H1 (cell line): ENCODE measurements around the gene UQCC5. TPM values are rescaled to one million over a fixed set of nuclear protein-coding genes. Genes with fewer than 3 reads are reported as not detected.
"Not testable (repeated sequence)": the region's sequence is repeated elsewhere in the genome, so short reads cannot be mapped to it uniquely, and the experiment has no call there.

Experiments used
- CTCF ChIA-PET: fragments of 300-600 bp; sonication (Branson Sonifier 250); formaldehyde crosslinking; loops from one replicate; lab custom pipeline; 2021; ENCODE audit not compliant: partially characterized antibody; lab: Charles Lee
- POLR2A ChIA-PET: fragments of 300-600 bp; sonication (Branson Sonifier 250); formaldehyde crosslinking; loops from one replicate; lab custom pipeline; 2021; ENCODE audit warnings: inconsistent platforms; ENCODE audit not compliant: partially characterized antibody; lab: Charles Lee
- DNase-seq, 2 experiments: peaks; one replicate each; pipeline versions ENCODE4 v3.0.0 to v3.0.0-alpha.2; 2010 to 2022; ENCODE audit warnings: low spot score in 2 of 2, low read depth in 1 of 2, mixed read lengths in 1 of 2
- FAIRE-seq: peaks from 2 replicates; lab custom pipeline; 2011; peaks lifted over from hg19 to GRCh38; lab: Jason Lieb, UNC
- H2AFZ ChIP-seq: 2 replicates; pipeline ENCODE4 v1.8.1; 2012; ENCODE audit warnings: low read length, inconsistent platforms
- H2AK5ac ChIP-seq: 2 replicates; pipeline ENCODE4 v1.6.1; 2013; ENCODE audit warnings: low read depth, low read length
- H2BK120ac ChIP-seq: replicated peaks from 2 replicates; pipeline ENCODE3; 2013; ENCODE audit warnings: low read depth, low read length, inconsistent platforms
- H2BK12ac ChIP-seq: 2 replicates; pipeline ENCODE4 v1.6.1; 2013; ENCODE audit warnings: low read depth, low read length
- H2BK15ac ChIP-seq: 2 replicates; pipeline ENCODE4 v1.6.1; 2013; ENCODE audit warnings: low read length
- H2BK20ac ChIP-seq: 2 replicates; pipeline ENCODE4 v1.6.1; 2013; ENCODE audit warnings: low read length
- H2BK5ac ChIP-seq: 2 replicates; pipeline ENCODE4 v1.6.1; 2013; ENCODE audit warnings: low read depth, low read length
- H3K14ac ChIP-seq: 2 replicates; pipeline ENCODE4 v1.6.1; 2013; ENCODE audit warnings: inconsistent platforms; ENCODE audit not compliant: insufficient read length
- H3K18ac ChIP-seq: 2 replicates; pipeline ENCODE4 v1.6.1; 2013; ENCODE audit warnings: low read length; ENCODE audit errors: extremely low read depth
- H3K23ac ChIP-seq: 2 replicates; pipeline ENCODE4 v1.6.1; 2013; ENCODE audit warnings: inconsistent platforms; ENCODE audit not compliant: insufficient read length
- H3K23me2 ChIP-seq: 2 replicates; pipeline ENCODE4 v1.6.1; 2013; ENCODE audit warnings: low read depth, low read length
- H3K27ac ChIP-seq: 2 replicates; pipeline ENCODE4 v1.6.1; 2011; ENCODE audit warnings: low read depth, low read length, inconsistent platforms
- H3K27me3 ChIP-seq, 4 experiments: replicated peaks in 1 of 4; 1 replicate in 1 of 4; 2 replicates in 3 of 4; pipeline versions ENCODE4 v1.6.1 to v1.8.1; 2011 to 2013; ENCODE audit warnings: low read length in 3 of 4, mild to moderate bottlenecking in 3 of 4, inconsistent platforms in 2 of 4, mixed read lengths in 2 of 4, moderate library complexity in 1 of 4; ENCODE audit not compliant: control insufficient read depth in 3 of 4, insufficient read depth in 3 of 4; ENCODE audit errors: extremely low read depth in 1 of 4
- H3K36me3 ChIP-seq, 4 experiments: 2 replicates each; pipeline versions ENCODE4 v1.6.1 to v1.8.1; 2011 to 2013; ENCODE audit warnings: mild to moderate bottlenecking in 4 of 4, low read length in 3 of 4, moderate library complexity in 2 of 4, control low read depth in 1 of 4, inconsistent platforms in 1 of 4; ENCODE audit not compliant: insufficient read depth in 4 of 4, control insufficient read depth in 2 of 4
- H3K4ac ChIP-seq: replicated peaks from 2 replicates; pipeline ENCODE3; 2013; ENCODE audit warnings: low read length, low read depth, mixed read lengths, inconsistent platforms; ENCODE audit not compliant: insufficient read length
- H3K4me1 ChIP-seq, 4 experiments: replicated peaks in 1 of 4; 1 replicate in 1 of 4; 2 replicates in 3 of 4; pipeline versions ENCODE4 v1.6.1 to v1.8.1; 2011 to 2013; ENCODE audit warnings: low read length in 3 of 4, inconsistent platforms in 2 of 4, mixed read lengths in 1 of 4; ENCODE audit not compliant: insufficient read depth in 4 of 4, control insufficient read depth in 3 of 4
- H3K4me2 ChIP-seq, 2 experiments: 2 replicates each; pipeline versions ENCODE4 v1.6.1 to v1.8.1; 2011 to 2013; ENCODE audit warnings: low read depth in 2 of 2, low read length in 2 of 2, control low read depth in 1 of 2, inconsistent platforms in 1 of 2, mild to moderate bottlenecking in 1 of 2; ENCODE audit not compliant: insufficient read depth in 1 of 2
- H3K4me3 ChIP-seq, 4 experiments: fragments of 200-600, 300-600 bp in 1 of 4; sonication (generic), shearing (Covaris generic), sonication (Bioruptor Twin) in 1 of 4; 2 replicates each; pipeline versions ENCODE4 v1.5.1 to v1.8.1; 2011 to 2016; ENCODE audit warnings: low read length in 4 of 4, low read depth in 3 of 4, control low read depth in 2 of 4, inconsistent platforms in 2 of 4, mild to moderate bottlenecking in 2 of 4, mixed read lengths in 1 of 4, moderate library complexity in 1 of 4; ENCODE audit not compliant: insufficient read depth in 2 of 4; ENCODE audit errors: extremely low read depth in 1 of 4
- H3K56ac ChIP-seq: replicated peaks from 2 replicates; pipeline ENCODE3; 2013; ENCODE audit warnings: low read depth, mild to moderate bottlenecking, mixed read lengths, low read length, inconsistent platforms; ENCODE audit not compliant: insufficient read length
- H3K79me1 ChIP-seq: 2 replicates; pipeline ENCODE4 v1.6.1; 2013; ENCODE audit warnings: low read depth, low read length, control low read depth
- H3K79me2 ChIP-seq, 2 experiments: 2 replicates each; pipeline versions ENCODE4 v1.6.1 to v1.8.1; 2012 to 2013; ENCODE audit warnings: low read length in 2 of 2, mild to moderate bottlenecking in 2 of 2, inconsistent platforms in 1 of 2; ENCODE audit not compliant: insufficient read depth in 2 of 2, control insufficient read depth in 1 of 2
- H3K9ac ChIP-seq, 4 experiments: replicated peaks in 1 of 4; 1 replicate in 1 of 4; 2 replicates in 3 of 4; pipeline versions ENCODE4 v1.6.1 to v1.8.1; 2011 to 2013; ENCODE audit warnings: low read depth in 3 of 4, low read length in 3 of 4, control low read depth in 2 of 4, mild to moderate bottlenecking in 2 of 4, moderate library complexity in 2 of 4, inconsistent platforms in 1 of 4; ENCODE audit errors: extremely low read depth in 1 of 4
- H3K9me3 ChIP-seq, 2 experiments: 2 replicates each; pipeline versions ENCODE4 v1.6.1 to v1.8.1; 2012 to 2013; ENCODE audit warnings: mild to moderate bottlenecking in 2 of 2, moderate library complexity in 2 of 2, control low read depth in 1 of 2, inconsistent platforms in 1 of 2, low read depth in 1 of 2, low read length in 1 of 2, mixed read lengths in 1 of 2; ENCODE audit not compliant: insufficient read depth in 2 of 2
- H4K20me1 ChIP-seq, 2 experiments: replicated peaks in 1 of 2; 2 replicates each; pipeline versions ENCODE3 to v1.8.1; 2011 to 2013; ENCODE audit warnings: inconsistent platforms in 2 of 2, low read length in 2 of 2, mild to moderate bottlenecking in 1 of 2; ENCODE audit not compliant: insufficient read depth in 2 of 2, control insufficient read depth in 1 of 2
- H4K5ac ChIP-seq: 2 replicates; pipeline ENCODE4 v1.6.1; 2013; ENCODE audit warnings: low read length, low read depth, mixed read lengths, inconsistent platforms; ENCODE audit not compliant: insufficient read length
- H4K8ac ChIP-seq: 2 replicates; pipeline ENCODE4 v1.8.0; 2013; ENCODE audit warnings: mild to moderate bottlenecking, moderate library complexity, low read length, inconsistent platforms; ENCODE audit not compliant: insufficient read depth; ENCODE audit errors: extremely low read depth
- H4K91ac ChIP-seq: replicated peaks from 2 replicates; pipeline ENCODE3; 2013; ENCODE audit warnings: low read length, mixed read lengths, inconsistent platforms; ENCODE audit not compliant: insufficient read length
- CHD2 ChIP-seq: IDR thresholded peaks from 2 replicates; pipeline ENCODE4 v1.6.1; 2012; ENCODE audit warnings: low read length, improper control_type of control experiment
- SP4 ChIP-seq: IDR thresholded peaks from 2 replicates; pipeline ENCODE4 v1.6.1; 2012; ENCODE audit warnings: low read length, inconsistent platforms
- WGBS, 2 experiments: shearing (Covaris generic) in 1 of 2; methylation state at CpG; one replicate each; pipeline versions ENCODE4 v1.1.6 to v1.1.7; 2013 to 2015; ENCODE audit warnings: low lambda C conversion rate in 2 of 2, mixed read lengths in 2 of 2, inconsistent platforms in 1 of 2, low coverage in 1 of 2, missing lambda C conversion rate in 1 of 2; ENCODE audit not compliant: insufficient replicate concordance in 2 of 2, insufficient coverage in 1 of 2, insufficient read length in 1 of 2; ENCODE audit errors: extremely low coverage in 1 of 2, missing lambda C conversion rate in 1 of 2; 5-methylcytosine and 5-hydroxymethylcytosine counted together
- polyA plus RNA-seq, 7 experiments: library from polyadenylated mRNA; depleted of rRNA in 3 of 7; stranded (reverse) in 5 of 7; unstranded in 2 of 7; fragments of >200 nt in 5 of 7; fragments of 200-250 nt in 2 of 7; gene quantifications; 1 replicate in 5 of 7; 2 replicates in 1 of 7; 4 replicates in 1 of 7; pipeline versions ENCODE4 v1.2.1 to v1.2.3, GENCODE V29; 2011 to 2013; ENCODE audit warnings: missing spikeins in 2 of 7, mixed read lengths in 2 of 7
- total RNA-seq: library from RNA; stranded (reverse); fragmentation: NEBNext Ultra II Directional; extraction: Animal tissue kit (Norgen Biotek cat#: 25700); gene quantifications from 2 replicates; pipeline ENCODE4 v1.2.1, GENCODE V29; 2021
- TF ChIP-seq, protein P1 (sequence below): IDR thresholded peaks from 2 replicates; pipeline ENCODE4 v1.6.1; 2012; ENCODE audit warnings: low read length, inconsistent platforms

Gene UQCC5
- total and polyA plus RNA-seq, 2 of the 8 experiments (the other 6 are each of a cell fraction or from before 2014, with no cell fraction given) = 35.0 to 37.7 TPM

DNA sequence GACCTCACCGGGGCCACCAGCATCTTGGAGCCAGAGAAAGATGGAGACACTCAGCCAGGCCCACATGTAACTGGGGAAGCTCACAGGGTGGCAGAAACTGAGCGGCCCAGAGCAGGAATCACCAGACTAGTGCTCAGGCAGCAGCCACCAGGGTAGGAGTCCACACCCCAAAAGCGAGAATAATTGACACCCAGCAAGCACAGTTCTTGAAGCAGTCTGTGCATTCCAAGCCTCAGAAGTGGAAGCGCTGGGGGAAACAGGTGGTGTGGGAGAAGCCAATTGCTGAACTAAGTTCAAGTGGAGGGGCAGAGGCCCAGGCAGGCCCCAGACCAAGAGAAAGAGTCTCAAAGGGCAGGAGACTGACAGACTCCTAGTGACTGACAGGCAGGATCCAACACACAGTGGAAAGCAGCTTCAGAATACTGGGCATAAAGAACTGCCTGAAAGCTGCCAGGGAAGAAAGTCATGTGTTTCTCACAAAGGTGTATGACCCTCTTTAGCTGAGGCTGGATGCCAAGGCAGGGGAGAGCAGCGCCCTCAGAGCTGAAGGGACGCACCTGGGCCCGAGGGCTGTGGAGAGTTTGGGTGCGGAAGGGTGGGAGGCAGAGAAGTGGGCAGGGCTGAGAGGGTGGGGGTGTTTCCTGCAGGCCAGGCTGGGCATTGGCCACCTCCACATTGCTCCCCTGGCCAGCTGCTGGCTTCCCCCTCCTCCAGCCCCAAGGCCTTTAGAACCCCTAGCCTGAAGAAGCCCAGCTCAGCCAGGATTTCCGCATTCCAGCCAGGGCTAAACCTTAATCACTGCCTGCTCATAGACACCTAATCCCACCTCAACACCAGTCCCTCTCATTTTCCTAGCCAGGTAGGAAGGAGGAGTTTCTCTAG lies 10.5 kb upstream of the UQCC5 start (continued):
- TF ChIP-seq, protein P1, sequence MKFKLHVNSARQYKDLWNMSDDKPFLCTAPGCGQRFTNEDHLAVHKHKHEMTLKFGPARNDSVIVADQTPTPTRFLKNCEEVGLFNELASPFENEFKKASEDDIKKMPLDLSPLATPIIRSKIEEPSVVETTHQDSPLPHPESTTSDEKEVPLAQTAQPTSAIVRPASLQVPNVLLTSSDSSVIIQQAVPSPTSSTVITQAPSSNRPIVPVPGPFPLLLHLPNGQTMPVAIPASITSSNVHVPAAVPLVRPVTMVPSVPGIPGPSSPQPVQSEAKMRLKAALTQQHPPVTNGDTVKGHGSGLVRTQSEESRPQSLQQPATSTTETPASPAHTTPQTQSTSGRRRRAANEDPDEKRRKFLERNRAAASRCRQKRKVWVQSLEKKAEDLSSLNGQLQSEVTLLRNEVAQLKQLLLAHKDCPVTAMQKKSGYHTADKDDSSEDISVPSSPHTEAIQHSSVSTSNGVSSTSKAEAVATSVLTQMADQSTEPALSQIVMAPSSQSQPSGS = no peak
- TF ChIP-seq CHD2 (no peak), SP4 (no peak)

DNA sequence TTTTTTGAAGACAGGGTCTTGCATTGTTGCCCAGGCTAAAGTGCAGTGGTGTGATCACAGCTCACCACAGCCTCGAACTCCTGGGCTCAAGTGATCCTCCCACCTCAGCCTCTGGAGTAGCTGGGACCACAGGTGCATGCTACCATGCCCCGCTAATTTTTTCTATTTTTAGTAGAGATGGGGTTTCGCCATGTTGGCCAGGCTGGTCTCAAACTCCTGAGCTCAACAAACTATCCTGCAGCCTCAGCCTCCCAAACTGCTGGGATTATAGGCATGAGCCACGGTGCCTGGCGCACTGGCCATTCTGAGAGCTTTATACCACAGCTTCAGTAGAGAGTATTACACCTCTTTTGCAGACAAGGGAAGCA lies 9.8 kb upstream of the UQCC5 start:
- not testable (repeated sequence) for H3K4me3 ChIP-seq, H3K27me3 ChIP-seq, H3K56ac ChIP-seq, H3K18ac ChIP-seq, H4K91ac ChIP-seq, H3K14ac ChIP-seq, H2AFZ ChIP-seq, H2BK5ac ChIP-seq, H3K9me3 ChIP-seq, H3K27ac ChIP-seq, H3K23me2 ChIP-seq, H3K9ac ChIP-seq, H3K4ac ChIP-seq, H3K4me2 ChIP-seq, H2BK120ac ChIP-seq, FAIRE-seq, H2BK20ac ChIP-seq, H4K5ac ChIP-seq, DNase-seq, H3K4me1 ChIP-seq, H2AK5ac ChIP-seq, H2BK12ac ChIP-seq, H2BK15ac ChIP-seq, H3K23ac ChIP-seq, H4K8ac ChIP-seq
- POLR2A ChIA-PET = interaction anchor here (0.6 to 2.0 kb wide), 6 partner anchors 10 to 306 kb away, joined by 3 to 7 read pairs (median 5); partner anchors contain the start of genes STAB1 and UQCC5
- peaks cover 0 to 22% of the 10 kb centered on the region in 2 experiments; a peak in 1 of 4 replicates for H3K79me2 ChIP-seq
- H4K20me1 ChIP-seq = peaks cover 11 to 47% of the 10 kb centered on the region in 2 experiments
- H3K36me3 ChIP-seq = peaks cover 27 to 68% (median 42%) of the 10 kb centered on the region in 4 experiments
- peaks cover 26% of the 10 kb centered on the region for H3K79me1 ChIP-seq
- WGBS, 2 experiments = 84% methylated on average over 5 of the region's 5 CpGs; no CpG with 5 or more reads in 1 of the 2 experiments
- CTCF ChIA-PET = interaction anchor here (0.5 to 2.2 kb wide), 8 partner anchors 9 to 294 kb away, joined by 3 to 6 read pairs (median 3); no protein-coding TSS in a partner anchor
